Endothelial cell of umbilical vein (primary cell): ENCODE results near the gene LACTB. TPM values are rescaled to one million over a fixed set of nuclear protein-coding genes. Genes with fewer than 3 reads are reported as not detected.
A peak's percentile ranks its signal among the peaks of the same experiment; 100 is the strongest.

Experiments used
- BruUV-seq: library from RNA; stranded (reverse); fragments of 400-500 nt; replicated peaks from 2 replicates; lab custom pipeline; 2021; lab: Mats Ljungman, UMichigan
- CTCF ChIA-PET: fragments of 300-600, 350-600 bp; sonication (Branson Sonifier 250); formaldehyde crosslinking; loops from one replicate; lab custom pipeline; 2021; ENCODE audit warnings: antibody characterized with exemption, inconsistent platforms; lab: Charles Lee
- POLR2A ChIA-PET: fragments of 300-600, 350-600 bp; sonication (Branson Sonifier 250); formaldehyde crosslinking; loops from one replicate; lab custom pipeline; 2021; ENCODE audit warnings: antibody characterized with exemption, inconsistent platforms; lab: Charles Lee
- DNase-seq: peaks from one replicate; pipeline ENCODE4 v3.0.0-alpha.2; 2011; ENCODE audit warnings: low read depth, low spot score
- FAIRE-seq: peaks from 2 replicates; lab custom pipeline; 2011; peaks lifted over from hg19 to GRCh38; lab: Jason Lieb, UNC
- H2AFZ ChIP-seq: 2 replicates; pipeline ENCODE4 v1.6.0; 2012; ENCODE audit warnings: low read depth, low read length, control low read depth, inconsistent platforms
- H3K27ac ChIP-seq: 2 replicates; pipeline ENCODE4 v1.5.1; 2011; ENCODE audit warnings: low read depth, mild to moderate bottlenecking, control low read depth, low read length, moderate library complexity; ENCODE audit not compliant: insufficient read depth
- H3K27me3 ChIP-seq, 2 experiments: 2 replicates each; pipeline versions ENCODE4 v1.6.0 to v1.6.1; 2011; ENCODE audit warnings: low read length in 2 of 2, mixed read lengths in 1 of 2; ENCODE audit not compliant: control insufficient read depth in 2 of 2, insufficient read depth in 2 of 2
- H3K36me3 ChIP-seq, 2 experiments: 2 replicates in 1 of 2; 3 replicates in 1 of 2; pipeline ENCODE4 v1.5.1; 2011; ENCODE audit warnings: low read length in 2 of 2, mild to moderate bottlenecking in 1 of 2, moderate library complexity in 1 of 2; ENCODE audit not compliant: control insufficient read depth in 2 of 2, insufficient read depth in 2 of 2; ENCODE audit errors: extremely low read depth in 1 of 2
- H3K4me1 ChIP-seq: 3 replicates; pipeline ENCODE4 v1.5.1; 2011; ENCODE audit warnings: mild to moderate bottlenecking, low read length; ENCODE audit not compliant: control insufficient read depth, insufficient read depth; ENCODE audit errors: extremely low read depth
- H3K4me2 ChIP-seq: 2 replicates; pipeline ENCODE4 v1.6.1; 2011; ENCODE audit warnings: low read length, control low read depth, mixed read lengths; ENCODE audit not compliant: insufficient read depth
- H3K4me3 ChIP-seq, 3 experiments: fragments of 200-600 bp in 1 of 3; sonication (generic), shearing (Covaris generic) in 1 of 3; replicated peaks in 1 of 3; 2 replicates each; pipeline ENCODE4 v1.5.1; 2011 to 2016; ENCODE audit warnings: control low read depth in 3 of 3, low read length in 3 of 3, mild to moderate bottlenecking in 2 of 3, inconsistent platforms in 1 of 3, low read depth in 1 of 3, moderate library complexity in 1 of 3; ENCODE audit not compliant: insufficient read depth in 1 of 3
- H3K79me2 ChIP-seq: 2 replicates; pipeline ENCODE4 v1.6.0; 2012; ENCODE audit warnings: low read length, inconsistent platforms; ENCODE audit not compliant: control insufficient read depth, insufficient read depth
- H3K9ac ChIP-seq: replicated peaks from 2 replicates; pipeline ENCODE3; 2011; ENCODE audit warnings: low read length, control low read depth; ENCODE audit not compliant: insufficient read depth; ENCODE audit errors: extremely low read depth
- H3K9me1 ChIP-seq: replicated peaks from 3 replicates; pipeline ENCODE4 v1.6.0; 2011; ENCODE audit warnings: mild to moderate bottlenecking, low read length; ENCODE audit not compliant: control insufficient read depth, insufficient read depth; ENCODE audit errors: extremely low read depth
- H3K9me3 ChIP-seq: replicated peaks from 2 replicates; pipeline ENCODE4 v1.5.1; 2012; ENCODE audit warnings: low read length, inconsistent platforms; ENCODE audit not compliant: control insufficient read depth, insufficient read depth
- H4K20me1 ChIP-seq: replicated peaks from 2 replicates; pipeline ENCODE3; 2011; ENCODE audit warnings: mild to moderate bottlenecking, low read length; ENCODE audit not compliant: control insufficient read depth, insufficient read depth; ENCODE audit errors: extremely low read depth
- CTCF ChIP-seq, 2 donors: IDR thresholded peaks; 1 replicate in 1 of 2; 2 replicates in 1 of 2; pipeline ENCODE4 v1.5.1; 2011; ENCODE audit warnings: low read length in 2 of 2, mild to moderate bottlenecking in 2 of 2, moderate library complexity in 2 of 2, control low read depth in 1 of 2, inconsistent platforms in 1 of 2, low read depth in 1 of 2; ENCODE audit not compliant: insufficient read depth in 1 of 2; ENCODE audit errors: extremely low read depth in 1 of 2
- EZH2 ChIP-seq: IDR thresholded peaks from 2 replicates; pipeline ENCODE4 v1.6.1; 2012; ENCODE audit warnings: borderline replicate concordance, low read depth, mild to moderate bottlenecking, moderate library complexity, low read length, inconsistent platforms; ENCODE audit not compliant: severe bottlenecking
- JUN ChIP-seq: IDR thresholded peaks from 2 replicates; pipeline ENCODE4 v1.6.1; 2011; ENCODE audit warnings: borderline replicate concordance, low read depth; ENCODE audit not compliant: insufficient read length, insufficient read depth
- MAX ChIP-seq: IDR thresholded peaks from 2 replicates; pipeline ENCODE4 v1.6.1; 2011; ENCODE audit not compliant: insufficient read depth, insufficient read length
- MYC ChIP-seq: IDR thresholded peaks from one replicate; pipeline ENCODE4 v1.6.1; 2011; ENCODE audit warnings: mild to moderate bottlenecking, low read depth, low read length
- POLR2A ChIP-seq: IDR thresholded peaks from 2 replicates; pipeline ENCODE4 v1.6.1; 2012; ENCODE audit warnings: low read depth, mild to moderate bottlenecking, control low read depth, low read length
- POLR2AphosphoS5 ChIP-seq: IDR thresholded peaks from 2 replicates; pipeline ENCODE4 v1.6.1; 2012; ENCODE audit warnings: low read depth, mild to moderate bottlenecking, control low read depth, low read length, moderate library complexity; ENCODE audit not compliant: insufficient read depth
- dilution Hi-C: fragments of 300-500 bp; cut with MboI; formaldehyde crosslinking; loops from one replicate; pipeline ENCODE4 v1.15.0; 2019; ENCODE audit warnings: low sequenced_read_pairs; ENCODE audit not compliant: extremely low pct_ligation_motif_present
- intact Hi-C: fragments of 100-400 bp; cut with micrococcal nuclease; formaldehyde crosslinking; loops from one replicate; pipeline ENCODE4 v1.10.0; 2022
- polyA plus RNA-seq, 4 experiments: library from polyadenylated mRNA; depleted of rRNA in 3 of 4; stranded (reverse) in 3 of 4; unstranded in 1 of 4; fragments of >200 nt; gene quantifications; 2 replicates each; pipeline versions ENCODE4 v1.2.1 to v1.2.3, GENCODE V29; 2011 to 2012; ENCODE audit warnings: missing spikeins in 1 of 4
- total RNA-seq: library from RNA; stranded (reverse); gene quantifications from 2 replicates; pipeline ENCODE4 v1.2.3, GENCODE V29; 2021

The LACTB gene
- total and polyA plus RNA-seq, 2 donors (not counting 3 experiments of a cell fraction or from before 2014, with no cell fraction given) = 14.0 to 26.1 TPM

- Histone ChIP-seq H3K36me3 (peaks cover 20% of the 10 kb centered on the region in 2 experiments), H3K4me1 (no peaks in the 10 kb centered on the region), H4K20me1 (no peaks in the 10 kb centered on the region), H3K4me2 (no peak overlapping the region), H2AFZ (no peak overlapping the region), H3K9ac (no peak overlapping the region), H3K4me3 (no peak overlapping the region), H3K9me3 (no peaks in the 10 kb centered on the region), H3K27ac (no peak overlapping the region), H3K9me1 (no peaks in the 10 kb centered on the region), H3K79me2 (no peaks in the 10 kb centered on the region), H3K27me3 (no peaks in the 10 kb centered on the region)
- ChIA-PET CTCF (interaction anchor here (1.5 kb wide), 1 partner anchor 330 kb away, joined by 5 read pairs; no protein-coding TSS in a partner anchor), POLR2A (interaction anchor here (0.6 kb wide), 3 partner anchors 63 to 89 kb away, joined by 3 to 9 read pairs (median 5); no protein-coding TSS in a partner anchor)
- no peak for TF ChIP-seq MYC
- TF ChIP-seq POLR2AphosphoS5 = no peak
- no peak for TF ChIP-seq CTCF (IDR thresholded peaks at IDR 0.05; ENCODE audit: extremely low read depth in 1 of 2, insufficient read depth in 1 of 2, low read depth in 1 of 2, low read length in 2 of 2)
- TF ChIP-seq POLR2A = peak; percentile 58
- intact Hi-C loops = no loop called here
- dilution Hi-C loops = no loop called here
- FAIRE-seq (no peak), DNase-seq (no peak)
- no TSS peak for BruUV-seq
These were observed 48.8 kb upstream of the LACTB start for GRCh38 chr15:63072809-63073277.

GRCh38 chr15:63073497-63074172 is 48.0 kb upstream of the LACTB start:
- no peaks in the 10 kb centered on the region for H3K27me3 ChIP-seq

More at GRCh38 chr15:63073497-63074172, 48.0 kb upstream of the LACTB start:
- H2AFZ ChIP-seq = no peak overlapping the region
- POLR2A ChIA-PET = no interaction called here
- H3K27ac ChIP-seq = no peak overlapping the region
- no peak for DNase-seq
- TF ChIP-seq EZH2 = no peak
- no peak for TF ChIP-seq POLR2A
- no peak for TF ChIP-seq CTCF (IDR thresholded peaks at IDR 0.05; ENCODE audit: extremely low read depth in 1 of 2, insufficient read depth in 1 of 2, low read depth in 1 of 2, low read length in 2 of 2)
- no peak for TF ChIP-seq JUN
- TF ChIP-seq MAX = no peak
- no peak for TF ChIP-seq POLR2AphosphoS5
- H3K79me2 ChIP-seq = no peaks in the 10 kb centered on the region
- peaks cover 12 to 14% of the 10 kb centered on the region in 2 experiments for H3K36me3 ChIP-seq
- no peaks in the 10 kb centered on the region for H3K4me1 ChIP-seq
- FAIRE-seq = no peak
- CTCF ChIA-PET = interaction anchor here (0.7 to 1.2 kb wide), 3 partner anchors 12 to 20 kb away, joined by 3 to 4 read pairs (median 3); no protein-coding TSS in a partner anchor
- H3K9me1 ChIP-seq = no peaks in the 10 kb centered on the region
- no peaks in the 10 kb centered on the region for H3K9me3 ChIP-seq
- no peak overlapping the region for H3K4me2 ChIP-seq
- BruUV-seq = no TSS peak
- H4K20me1 ChIP-seq = no peaks in the 10 kb centered on the region
- no peak overlapping the region for H3K4me3 ChIP-seq
- dilution Hi-C loops (no loop called here), intact Hi-C loops (no loop called here)
- H3K9ac ChIP-seq = no peak overlapping the region
